GM12864 (cell line): ENCODE results near the gene SKAP1.

ENCODE experiments used
- DNase-seq: peaks from one replicate; pipeline ENCODE4 v3.0.0-alpha.2; 2011; ENCODE audit warnings: low read depth
- H3K4me3 ChIP-seq: 2 replicates; pipeline ENCODE4 v1.5.1; 2011; ENCODE audit warnings: mild to moderate bottlenecking, low read depth, low read length, control low read depth
- TF ChIP-seq, protein P1 (sequence below): IDR thresholded peaks from 2 replicates; pipeline ENCODE4 v1.5.1; 2011; ENCODE audit warnings: low read depth, mild to moderate bottlenecking, moderate library complexity, low read length, control low read depth, inconsistent platforms; ENCODE audit errors: missing control alignments

Gene SKAP1

DNA sequence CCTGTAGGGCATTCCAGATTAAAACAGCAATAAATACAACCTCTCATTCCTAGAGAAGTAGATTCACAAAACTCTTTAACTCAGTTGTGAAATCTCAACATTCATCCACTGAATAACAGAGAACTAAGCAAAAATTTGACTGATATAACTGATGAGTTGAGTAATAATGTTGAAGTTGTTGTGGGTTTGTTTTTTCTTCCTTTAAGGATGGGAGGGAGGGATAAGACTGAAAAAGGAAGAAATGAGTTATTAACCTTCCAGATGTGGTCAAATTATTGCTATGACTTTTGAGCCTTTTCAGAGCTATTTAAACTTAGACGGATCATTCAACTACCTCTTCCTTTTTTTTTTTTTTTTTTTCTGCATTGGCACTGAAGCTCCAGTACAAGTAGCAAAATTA lies 38.6 kb downstream of the SKAP1 start:
- DNase-seq, result no peak
- H3K4me3 ChIP-seq, result no peak overlapping the region
- TF ChIP-seq, protein P1, sequence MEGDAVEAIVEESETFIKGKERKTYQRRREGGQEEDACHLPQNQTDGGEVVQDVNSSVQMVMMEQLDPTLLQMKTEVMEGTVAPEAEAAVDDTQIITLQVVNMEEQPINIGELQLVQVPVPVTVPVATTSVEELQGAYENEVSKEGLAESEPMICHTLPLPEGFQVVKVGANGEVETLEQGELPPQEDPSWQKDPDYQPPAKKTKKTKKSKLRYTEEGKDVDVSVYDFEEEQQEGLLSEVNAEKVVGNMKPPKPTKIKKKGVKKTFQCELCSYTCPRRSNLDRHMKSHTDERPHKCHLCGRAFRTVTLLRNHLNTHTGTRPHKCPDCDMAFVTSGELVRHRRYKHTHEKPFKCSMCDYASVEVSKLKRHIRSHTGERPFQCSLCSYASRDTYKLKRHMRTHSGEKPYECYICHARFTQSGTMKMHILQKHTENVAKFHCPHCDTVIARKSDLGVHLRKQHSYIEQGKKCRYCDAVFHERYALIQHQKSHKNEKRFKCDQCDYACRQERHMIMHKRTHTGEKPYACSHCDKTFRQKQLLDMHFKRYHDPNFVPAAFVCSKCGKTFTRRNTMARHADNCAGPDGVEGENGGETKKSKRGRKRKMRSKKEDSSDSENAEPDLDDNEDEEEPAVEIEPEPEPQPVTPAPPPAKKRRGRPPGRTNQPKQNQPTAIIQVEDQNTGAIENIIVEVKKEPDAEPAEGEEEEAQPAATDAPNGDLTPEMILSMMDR, result no peak

DNA sequence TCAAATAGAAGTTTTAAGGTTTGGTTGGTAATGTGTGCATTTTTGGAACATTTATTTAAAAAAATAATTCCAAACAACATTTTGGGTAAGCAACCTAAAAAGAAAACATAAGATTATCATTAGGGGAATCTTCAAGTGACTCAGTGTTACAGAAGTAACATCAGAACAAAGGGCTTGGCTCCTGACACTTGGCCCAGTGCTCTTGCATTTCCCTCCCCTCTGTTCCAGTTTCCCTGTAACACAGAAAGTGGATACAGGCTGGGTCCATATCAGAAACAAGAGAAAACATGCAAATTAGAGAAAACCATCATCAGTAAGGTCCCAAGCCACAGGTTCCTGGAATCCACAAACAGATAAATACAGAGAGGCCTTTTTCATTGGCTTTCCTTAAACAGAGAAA lies 40.1 kb downstream of the SKAP1 start:
- no peak for DNase-seq
- TF ChIP-seq, protein P1, result no peak
- H3K4me3 ChIP-seq, result no peak overlapping the region

DNA sequence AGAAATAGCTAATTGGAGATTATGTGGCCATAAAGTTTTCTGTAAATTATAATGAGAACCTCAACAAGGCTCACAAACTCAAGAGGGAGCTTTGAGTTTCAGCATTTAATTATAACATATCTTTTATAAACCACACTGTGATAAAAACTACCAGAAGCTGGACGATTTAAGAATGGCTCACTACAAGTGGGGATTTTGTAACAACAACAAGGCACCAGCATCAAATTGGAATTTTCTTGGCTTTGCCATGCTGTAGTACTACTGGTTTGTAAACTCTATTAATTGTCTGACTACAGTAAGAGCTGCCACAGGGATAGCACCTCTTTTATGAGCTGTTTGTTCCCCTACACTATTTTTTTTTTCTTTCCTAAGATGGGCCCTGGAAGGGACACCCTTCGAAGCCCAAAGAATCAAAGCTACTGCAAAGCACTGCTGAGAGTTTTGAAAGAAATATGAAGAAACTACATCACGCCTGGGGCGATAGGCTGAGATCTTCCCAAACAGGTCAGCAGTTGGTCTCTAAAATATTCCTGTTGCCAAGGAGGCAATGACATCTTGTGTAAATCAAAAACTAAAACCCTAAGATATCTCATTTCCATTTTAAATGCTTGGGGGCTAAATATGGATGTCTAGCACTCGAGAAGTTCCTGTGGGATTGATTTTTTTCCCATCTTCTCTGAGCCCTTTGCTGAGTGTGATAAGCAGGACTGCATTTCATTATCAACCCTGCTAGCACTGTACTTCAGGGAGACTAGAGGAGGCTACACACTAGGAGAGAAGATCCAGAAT lies 40.9 kb downstream of the SKAP1 start:
- TF ChIP-seq, protein P1, result no peak
- DNase-seq, result no peak
- no peak overlapping the region for H3K4me3 ChIP-seq

DNA sequence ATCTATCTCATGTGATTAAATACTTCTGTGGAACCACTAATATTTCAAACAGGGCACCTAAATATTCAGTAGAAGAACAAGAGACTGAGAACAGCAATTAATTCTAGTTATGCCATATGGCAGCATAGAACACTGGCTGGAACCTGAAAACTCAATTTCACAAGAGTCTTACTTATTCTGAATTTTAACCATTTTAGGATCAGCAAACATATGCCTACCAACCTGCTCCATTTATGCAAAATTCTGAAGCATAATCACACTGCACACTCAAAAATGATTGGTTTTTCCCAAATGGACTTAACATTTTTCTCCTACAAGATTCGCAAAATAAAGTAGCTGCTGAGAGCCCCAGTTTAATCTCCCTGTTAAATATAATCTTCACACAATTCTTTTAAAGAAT lies 43.2 kb downstream of the SKAP1 start:
- DNase-seq, result no peak
- H3K4me3 ChIP-seq, result no peak overlapping the region

DNA sequence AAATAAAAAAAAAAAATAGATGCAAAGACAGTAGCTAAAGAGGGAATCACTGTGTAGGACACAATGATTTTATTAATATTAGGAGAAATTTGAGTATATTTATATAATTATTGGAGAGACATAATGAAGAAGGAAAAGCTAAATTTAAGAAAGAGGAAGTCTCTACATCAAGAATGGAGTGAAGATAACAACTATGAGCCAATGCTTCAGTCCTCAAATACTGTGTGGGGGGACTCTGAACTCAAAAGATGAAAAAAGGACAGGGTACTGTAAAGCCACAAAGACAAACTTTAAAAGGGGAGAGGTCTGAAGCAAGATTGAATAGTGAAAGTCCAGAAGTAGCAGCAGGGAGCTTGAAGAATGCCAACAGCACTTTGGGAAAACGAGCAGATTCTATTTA lies 44.7 kb downstream of the SKAP1 start:
- TF ChIP-seq, protein P1, result no peak

More for the DNA sequence above, 43.2 kb downstream of the SKAP1 start:
- TF ChIP-seq, protein P1, result no peak

DNA sequence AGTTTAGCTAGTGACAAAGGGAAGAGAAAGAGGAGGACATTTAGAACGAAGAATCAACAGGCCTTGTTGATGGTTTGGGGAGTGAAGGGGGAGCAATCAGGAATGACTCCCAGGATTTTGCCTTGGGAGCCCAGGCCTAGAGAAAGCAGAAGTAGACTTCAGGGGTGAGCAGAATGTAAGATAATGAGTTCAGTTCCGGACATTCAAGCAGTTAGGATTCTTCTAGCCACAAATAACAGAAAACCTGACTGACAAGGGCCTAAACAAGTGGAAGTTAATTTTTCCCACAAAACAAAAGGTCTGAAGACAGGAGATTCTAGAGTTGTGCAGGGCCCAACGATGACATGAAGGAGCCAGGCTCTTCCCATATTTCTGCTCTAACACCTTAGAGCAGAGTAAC lies 45.9 kb downstream of the SKAP1 start:
- H3K4me3 ChIP-seq, result no peak overlapping the region
- DNase-seq, result no peak
- TF ChIP-seq, protein P1, result no peak

More for the DNA sequence above, 44.7 kb downstream of the SKAP1 start:
- no peak for DNase-seq
- H3K4me3 ChIP-seq, result no peak overlapping the region

DNA sequence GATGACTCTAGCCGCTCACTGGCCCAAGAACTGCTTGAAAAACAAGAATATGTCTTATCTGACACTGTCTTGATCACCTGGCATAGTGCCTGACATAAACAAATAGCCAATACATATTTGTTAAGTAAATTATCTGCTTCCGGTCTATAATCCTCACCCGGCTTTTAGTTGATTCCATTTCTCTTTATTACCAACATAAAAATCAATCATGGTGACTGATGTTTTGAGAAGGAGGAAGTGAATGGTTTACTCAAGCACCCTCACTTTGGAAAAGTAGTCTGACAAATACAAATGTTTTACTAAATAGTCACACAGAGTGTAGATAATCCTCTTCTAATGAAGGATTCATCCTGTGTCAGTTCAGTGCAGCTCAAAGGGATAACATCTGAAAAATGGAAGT lies 47.0 kb downstream of the SKAP1 start:
- TF ChIP-seq, protein P1, result no peak
- DNase-seq, result no peak
- H3K4me3 ChIP-seq, result no peak overlapping the region
